ENCODE measurements around the gene TSSK2.

Gene TSSK2

DNA sequence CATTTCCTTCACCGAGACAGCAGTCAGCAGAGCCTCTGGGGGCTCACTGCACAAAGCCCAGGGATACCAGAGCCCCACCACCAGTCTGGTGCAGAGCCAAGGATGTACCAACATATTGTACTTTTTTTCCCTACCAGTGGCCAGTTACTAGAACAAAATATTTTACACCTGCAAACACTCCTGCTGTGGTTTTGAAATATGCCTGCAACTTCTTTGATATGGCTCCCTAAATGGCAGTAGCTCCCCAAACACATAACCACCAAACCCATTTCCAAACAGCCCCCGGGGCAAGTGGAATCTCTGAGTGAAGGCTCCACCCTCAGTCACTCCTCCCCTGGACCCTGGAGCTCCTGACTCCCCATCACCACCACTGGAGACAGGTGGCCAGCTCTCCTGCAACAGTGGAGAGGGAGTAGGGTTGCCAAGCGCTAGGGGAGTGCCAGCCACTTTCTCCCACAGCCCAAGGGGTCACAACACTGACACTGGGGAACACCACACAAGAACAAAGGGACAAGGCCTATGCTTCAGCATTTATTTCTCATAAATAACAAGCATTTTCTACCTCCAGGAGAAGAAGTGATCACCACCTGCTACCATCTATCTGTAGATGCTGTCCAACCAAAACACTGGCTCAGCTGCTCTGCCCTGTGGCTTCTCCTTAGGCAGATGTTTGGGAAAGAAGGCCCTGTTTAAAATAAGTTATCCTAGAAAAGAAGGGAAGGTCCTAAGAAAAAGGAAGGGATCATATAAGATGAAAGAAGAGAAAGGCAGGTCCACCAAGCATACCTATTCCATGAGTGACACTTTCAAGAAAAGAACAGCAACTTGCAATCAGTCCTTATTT lies 24.0 kb upstream of the TSSK2 start:
- no peak for DNase-seq

DNA sequence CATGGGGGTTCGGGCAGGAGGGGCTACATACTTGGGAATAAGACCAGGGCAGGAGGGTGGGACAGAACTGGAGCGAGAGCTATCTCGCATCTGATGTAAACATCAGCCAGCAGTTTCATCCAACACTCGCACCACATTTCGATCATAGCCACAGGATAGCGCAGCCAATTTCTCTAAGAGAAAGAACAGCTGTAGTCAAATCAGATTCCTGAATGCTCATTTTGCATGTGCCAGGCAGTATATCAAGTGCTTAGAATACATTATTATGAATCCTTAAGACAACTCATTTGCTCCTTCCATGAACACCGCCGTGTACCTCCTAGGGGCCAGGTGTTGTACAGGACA lies 23.4 kb upstream of the TSSK2 start:
- no peak for DNase-seq

- no peak for DNase-seq
Observed at GRCh38 chr22:19108807-19109197, 22.3 kb upstream of the TSSK2 start.

DNA sequence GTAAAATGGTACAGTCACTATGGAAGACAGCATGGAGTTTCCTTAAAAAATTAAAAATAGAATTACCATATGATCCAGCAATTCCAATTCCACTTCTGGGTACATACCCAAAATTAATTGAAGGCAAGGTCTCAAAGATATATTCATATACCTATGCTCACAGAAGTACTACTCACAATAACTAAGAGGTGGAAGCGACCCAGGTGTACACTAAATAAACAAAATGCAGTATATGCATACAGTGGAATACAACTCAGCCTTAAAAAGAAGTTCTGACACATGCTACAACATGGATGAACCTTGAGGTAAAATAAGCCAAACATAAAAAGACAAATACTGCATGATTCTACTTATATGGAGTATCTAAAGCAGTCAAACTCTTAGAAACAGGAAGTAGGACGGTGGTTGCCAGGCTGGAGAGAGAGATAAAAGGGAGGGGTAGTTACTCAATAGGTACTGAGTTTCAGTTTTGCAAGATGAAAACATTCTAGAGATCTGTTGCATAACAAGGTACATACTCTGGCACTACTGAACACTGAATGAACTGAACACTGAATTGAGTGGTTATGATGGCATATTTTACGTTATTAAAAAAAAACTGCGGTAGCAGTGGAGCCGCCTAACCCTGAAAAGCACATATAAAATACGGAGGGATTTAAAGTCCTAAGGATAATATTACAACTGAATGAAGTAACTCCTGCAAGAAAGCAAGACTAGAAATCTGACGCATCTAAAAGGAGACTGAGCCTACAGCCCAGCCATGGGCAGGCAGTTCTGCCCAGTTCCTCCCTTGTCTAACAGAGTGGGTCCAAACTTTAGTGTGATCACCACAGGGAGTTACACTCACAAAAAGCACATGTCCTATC lies 21.7 kb upstream of the TSSK2 start:
- no peak for DNase-seq

- DNase-seq = no peak
Observed at GRCh38 chr22:19110064-19110458, 21.0 kb upstream of the TSSK2 start.

DNA sequence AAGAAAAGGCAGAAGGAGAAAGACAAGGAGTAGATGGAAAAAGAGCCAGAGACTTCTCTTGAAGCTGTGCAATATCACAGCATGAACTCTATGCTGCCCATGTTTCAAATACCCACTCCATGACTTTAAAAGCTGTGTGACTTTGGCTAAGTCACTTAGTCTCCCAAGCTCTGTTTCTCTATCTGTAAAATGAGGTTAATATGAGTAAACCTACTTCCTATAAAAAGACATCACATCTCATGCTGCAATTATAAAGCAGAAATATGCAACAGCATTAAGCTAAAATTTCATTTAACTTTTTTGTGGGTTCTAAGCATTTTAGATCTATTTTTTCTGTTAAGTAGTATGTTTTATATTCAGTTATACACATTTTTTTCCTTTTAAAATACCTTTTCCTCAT lies 20.5 kb upstream of the TSSK2 start:
- DNase-seq = no peak

GRCh38 chr22:19111140-19111539 lies 20.0 kb upstream of the TSSK2 start:
- DNase-seq = no peak

DNA sequence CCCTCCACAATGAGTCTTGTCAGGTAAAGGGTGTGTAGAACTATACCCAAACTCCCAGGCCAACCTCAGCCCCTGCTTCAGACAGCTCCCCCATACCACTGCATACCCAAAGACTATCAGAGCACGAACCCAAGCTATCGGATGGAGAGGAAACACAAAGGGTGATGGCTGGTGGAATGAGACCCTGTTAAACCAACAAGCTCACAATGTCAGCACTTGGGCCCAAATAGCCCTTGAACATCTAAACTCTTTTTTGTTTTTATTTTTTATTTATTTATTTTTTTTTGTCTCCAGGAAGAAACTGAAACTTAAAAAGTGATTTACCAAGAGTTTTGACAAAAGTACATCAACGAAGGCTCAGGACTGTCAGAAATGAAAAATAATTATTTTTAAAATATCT lies 19.5 kb upstream of the TSSK2 start:
- DNase-seq = no peak

GRCh38 chr22:19113429-19113828 lies 17.7 kb upstream of the TSSK2 start:
- no peak for DNase-seq

GRCh38 chr22:19114984-19115552 lies 16.0 kb upstream of the TSSK2 start:
- no peak for DNase-seq

DNA sequence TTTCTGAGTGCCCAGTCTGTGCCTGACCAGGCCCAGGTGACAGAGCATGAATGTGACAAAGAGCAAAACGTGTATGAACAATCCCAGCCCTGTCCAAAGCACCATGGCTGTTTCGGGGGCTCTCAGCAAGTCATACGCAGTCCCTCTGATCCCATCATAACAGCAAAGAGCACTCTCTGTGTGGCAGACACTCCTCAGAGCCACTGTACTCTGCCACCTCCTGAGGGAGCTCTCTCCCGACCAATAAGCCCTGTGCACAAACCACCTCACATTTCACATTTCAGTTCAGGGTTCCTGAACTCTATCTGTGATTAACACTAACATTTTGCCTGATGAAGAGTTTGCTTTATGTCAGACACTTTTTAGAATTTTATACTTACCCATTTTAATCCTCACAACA lies 15.5 kb upstream of the TSSK2 start:
- no peak for DNase-seq

DNA sequence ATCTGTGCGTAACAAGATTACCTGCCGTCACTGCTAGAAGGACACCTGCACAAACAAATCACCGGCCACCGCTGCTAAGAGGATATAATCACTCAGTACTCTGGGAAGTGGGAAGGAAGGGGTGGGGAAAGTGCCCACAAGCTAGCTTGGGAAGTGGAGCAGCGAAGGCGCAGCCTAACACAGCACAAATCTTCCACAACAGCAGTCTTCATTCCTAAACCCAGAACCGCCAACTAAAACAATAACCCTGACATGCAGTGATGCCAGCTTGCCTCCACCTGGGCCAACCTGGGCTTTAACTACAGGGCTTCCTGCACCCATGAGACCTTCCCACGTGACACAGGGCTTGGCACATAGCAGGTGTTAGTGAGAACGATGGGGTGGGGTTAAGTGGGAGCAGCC lies 14.0 kb upstream of the TSSK2 start:
- no peak for DNase-seq

DNA sequence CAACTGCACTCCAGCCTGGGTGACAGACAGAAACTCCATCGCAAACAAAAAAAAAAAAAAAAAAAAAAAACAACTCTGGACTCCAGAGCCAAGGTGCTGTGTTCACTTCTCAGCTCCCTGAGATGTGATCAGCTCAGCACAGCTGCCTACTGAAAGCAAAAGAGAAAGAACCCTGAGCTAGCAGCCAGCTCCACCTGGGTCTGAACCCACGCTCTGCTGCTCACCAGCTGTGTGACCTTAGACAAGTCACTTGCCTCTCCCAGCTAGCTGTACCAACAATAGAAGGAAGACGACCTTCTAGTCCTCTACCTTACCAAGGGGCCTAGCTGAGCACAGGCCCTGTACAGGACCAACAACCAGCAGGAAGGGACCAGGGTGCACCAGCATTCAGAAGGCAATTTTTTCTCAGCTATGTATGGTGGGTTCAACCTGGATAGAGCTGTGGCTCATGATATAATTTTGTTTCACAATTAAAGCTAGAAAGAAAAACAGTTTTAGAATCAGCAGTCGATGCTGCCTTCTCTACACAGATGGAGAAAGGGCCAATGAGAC lies 12.7 kb upstream of the TSSK2 start:
- DNase-seq = no peak

DNA sequence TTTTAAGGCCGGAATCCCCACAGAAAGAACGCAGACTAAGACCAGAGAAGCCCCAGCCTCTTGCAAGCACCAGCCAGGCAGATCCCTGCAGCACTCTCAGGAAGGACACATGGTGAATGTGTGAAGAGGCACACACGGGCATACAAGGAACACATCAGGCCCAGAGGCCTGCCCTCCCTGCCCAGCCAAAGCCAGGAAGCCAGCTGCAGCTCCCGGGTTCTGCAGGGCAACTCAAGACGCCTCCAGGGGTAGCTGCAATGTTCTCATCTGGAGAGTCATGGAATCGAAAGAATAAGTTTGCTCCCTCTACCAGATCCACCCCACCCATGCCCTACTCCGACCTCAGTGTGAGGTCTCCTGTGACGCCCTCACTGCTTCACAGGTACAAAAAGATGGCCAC lies 11.2 kb upstream of the TSSK2 start:
- DNase-seq = no peak

DNA sequence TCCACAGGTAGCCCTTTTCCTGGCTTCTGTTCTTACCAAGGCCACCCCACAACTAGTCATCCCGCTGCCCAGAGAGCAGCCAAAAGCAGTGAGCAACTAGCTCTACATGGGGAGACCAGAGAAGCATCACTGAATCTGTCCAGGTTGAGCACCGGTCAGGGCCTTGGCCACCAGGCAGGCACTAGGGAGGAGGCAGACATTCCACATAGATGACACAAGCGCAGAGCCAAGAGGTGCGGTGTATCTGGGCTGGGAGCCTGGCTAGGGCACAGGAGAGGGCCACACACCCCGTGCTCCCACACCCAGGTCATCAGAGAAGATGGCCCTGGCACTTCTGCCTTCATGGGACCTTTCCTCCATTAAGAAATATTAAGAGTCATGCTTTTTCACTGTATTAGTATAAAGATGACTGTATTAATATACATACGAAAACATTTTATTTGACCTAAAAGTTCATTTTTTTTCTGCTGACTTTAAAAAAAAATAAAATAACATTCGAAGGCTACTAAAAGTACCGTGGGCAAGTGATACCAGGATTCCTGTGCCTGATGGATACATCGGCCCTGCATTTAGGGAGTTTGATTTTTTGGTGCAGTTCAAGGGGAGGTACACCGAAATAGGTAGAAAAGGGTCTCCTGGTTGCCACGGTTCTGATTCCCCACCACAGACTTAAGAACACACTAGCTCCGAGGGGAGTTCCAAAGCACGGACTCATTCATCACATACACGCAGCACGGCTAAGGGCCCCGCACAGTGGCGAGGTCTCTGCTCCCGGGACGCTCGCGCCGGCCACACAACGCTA lies 10.1 kb upstream of the TSSK2 start:
- DNase-seq = no peak

- peak; percentile 50 for DNase-seq
Observed at GRCh38 chr22:19121631-19122142, 9.4 kb upstream of the TSSK2 start.

DNA sequence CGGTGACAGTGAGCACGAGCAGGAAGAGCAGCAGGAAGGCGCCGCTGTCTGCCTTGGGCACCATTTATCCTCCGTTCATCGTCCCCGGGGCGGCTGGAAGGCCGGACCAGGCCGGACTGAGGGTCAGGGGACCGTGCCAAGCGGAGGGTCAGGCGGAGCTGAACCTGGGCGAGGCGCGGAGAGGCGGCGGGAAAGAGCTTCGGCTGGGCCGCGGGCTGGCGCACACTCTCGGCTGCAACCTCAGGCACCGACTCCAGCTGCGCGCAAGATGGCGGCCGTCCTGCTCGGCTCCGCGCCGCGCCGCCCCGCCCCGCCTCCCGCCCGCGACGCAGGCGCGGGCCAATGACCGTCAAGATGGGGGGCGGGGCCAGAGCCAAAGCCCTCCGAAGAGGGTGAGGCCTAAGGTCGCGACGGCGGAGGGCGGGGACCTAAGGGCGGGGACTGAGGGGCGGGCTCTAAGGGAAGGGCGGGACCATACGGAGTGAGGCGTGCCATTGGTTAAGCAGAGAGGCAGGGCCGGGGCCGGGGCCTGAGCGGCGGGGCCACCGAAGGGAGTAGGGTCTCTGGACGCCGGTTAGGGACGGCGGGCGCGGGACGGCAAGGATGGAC lies 8.9 kb upstream of the TSSK2 start, which contains the start of gene DGCR2:
TSS of gene DGCR2 (minus strand) at position 270 of the 609 bp plus-strand sequence. CDS start at position 64, 206 bp downstream.
- DNase-seq = peak; percentile 96

- DNase-seq = no peak
Observed at GRCh38 chr22:19122752-19123492, 8.2 kb upstream of the TSSK2 start.

- DNase-seq = no peak
Observed at GRCh38 chr22:19123936-19124335, 7.2 kb upstream of the TSSK2 start.

GRCh38 chr22:19124377-19124776 lies 6.7 kb upstream of the TSSK2 start:
- no peak for DNase-seq

DNA sequence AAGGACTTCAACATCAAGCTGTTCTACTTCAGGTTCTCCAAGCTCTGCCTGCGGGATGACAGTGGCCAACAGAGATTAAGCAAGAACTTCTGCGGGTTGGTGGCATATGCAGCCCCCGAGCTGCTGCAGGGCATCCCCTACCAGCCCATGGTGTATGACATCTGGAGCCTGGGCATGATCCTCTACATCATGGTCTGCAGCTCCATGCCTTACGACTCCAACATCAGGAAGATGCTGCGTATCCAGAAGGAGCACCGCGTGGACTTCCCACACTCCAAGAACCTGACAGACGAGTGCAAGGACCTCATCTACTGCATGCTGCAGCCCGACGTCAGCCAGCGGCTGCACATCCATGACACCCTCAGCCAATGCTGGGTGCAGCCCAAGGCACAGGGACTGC lies 6.1 kb upstream of the TSSK2 start:
- DNase-seq = no peak
